Calu3 (cell line): ENCODE results near the gene NUDT14. TPM values are rescaled to one million over a fixed set of nuclear protein-coding genes. Genes with fewer than 3 reads are reported as not detected.
A peak's percentile ranks its signal among the peaks of the same experiment; 100 is the strongest.

Experiments
- BruUV-seq: library from RNA; stranded (reverse); fragments of 400-500 nt; replicated peaks from 2 replicates; lab custom pipeline; 2021; lab: Mats Ljungman, UMichigan
- CTCF ChIA-PET: fragments of 300-600 bp; sonication (Branson Sonifier 250); formaldehyde crosslinking; loops from one replicate; lab custom pipeline; 2022; ENCODE audit warnings: antibody characterized with exemption; lab: Charles Lee
- DNase-seq: peaks from one replicate; pipeline ENCODE4 v3.0.0; 2022
- H3K27ac Mint-ChIP-seq: one replicate; pipeline ENCODE4 v1.8.0; 2022; ENCODE audit warnings: mixed read lengths; ENCODE audit not compliant: unreplicated experiment
- H3K27me3 Mint-ChIP-seq: one replicate; pipeline ENCODE4 v1.8.0; 2022; ENCODE audit warnings: mixed read lengths; ENCODE audit not compliant: unreplicated experiment
- H3K36me3 Mint-ChIP-seq: one replicate; pipeline ENCODE4 v1.8.0; 2022; ENCODE audit warnings: mild to moderate bottlenecking, moderate library complexity, mixed read lengths; ENCODE audit not compliant: insufficient read depth, unreplicated experiment
- H3K4me1 Mint-ChIP-seq: one replicate; pipeline ENCODE4 v1.8.0; 2022; ENCODE audit warnings: mild to moderate bottlenecking, low read depth, mixed read lengths; ENCODE audit not compliant: unreplicated experiment
- H3K4me3 Mint-ChIP-seq: one replicate; pipeline ENCODE4 v1.8.0; 2022; ENCODE audit warnings: mild to moderate bottlenecking, low read depth, moderate library complexity, mixed read lengths; ENCODE audit not compliant: unreplicated experiment
- H3K9me3 Mint-ChIP-seq: one replicate; pipeline ENCODE4 v1.8.0; 2022; ENCODE audit warnings: low read depth, mixed read lengths; ENCODE audit not compliant: unreplicated experiment
- CTCF ChIP-seq: fragments of 200-600 bp; IDR thresholded peaks from one replicate; pipeline ENCODE4 v1.8.0; 2022; ENCODE audit warnings: antibody characterized with exemption; ENCODE audit not compliant: unreplicated experiment
- intact Hi-C: fragments of 100-400 bp; cut with micrococcal nuclease; formaldehyde crosslinking; loops from one replicate; pipeline ENCODE4 v1.10.0; 2022; ENCODE audit not compliant: unreplicated experiment
- total RNA-seq: library from RNA; stranded (reverse); gene quantifications from 2 replicates; pipeline ENCODE4 v1.2.3, GENCODE V29; 2022

The NUDT14 gene
- total RNA-seq, 1 experiment from 2014 or later: 38.0 TPM

GRCh38 chr14:105196265-105196960, 15.3 kb upstream of the NUDT14 start:
- BruUV-seq: no TSS peak
- peaks cover 20% of the 10 kb centered on the region for H3K4me1 Mint-ChIP-seq
- TF ChIP-seq CTCF: no peak
- peaks cover under 1% of the 10 kb centered on the region for H3K36me3 Mint-ChIP-seq
- DNase-seq: no peak
- no peaks in the 10 kb centered on the region for H3K9me3 Mint-ChIP-seq
- CTCF ChIA-PET: interaction anchor here (0.6 kb wide), 1 partner anchor 323 kb away, joined by 5 read pairs; no protein-coding TSS in a partner anchor
- peaks cover 63% of the 10 kb centered on the region for H3K27me3 Mint-ChIP-seq
- no peak overlapping the region for H3K4me3 Mint-ChIP-seq
- intact Hi-C loops: no loop called here
- no peak overlapping the region for H3K27ac Mint-ChIP-seq

- no peak for TF ChIP-seq CTCF
- Mint-ChIP-seq H3K9me3 (no peaks in the 10 kb centered on the region), H3K4me1 (peaks cover 20% of the 10 kb centered on the region), H3K27me3 (peaks cover 61% of the 10 kb centered on the region), H3K4me3 (no peak overlapping the region), H3K36me3 (peaks cover 4% of the 10 kb centered on the region), H3K27ac (no peak overlapping the region)
- no peak for DNase-seq
- CTCF ChIA-PET: interaction anchor here (0.6 to 1.9 kb wide), 2 partner anchors 104 to 324 kb away, joined by 5 to 8 read pairs; no protein-coding TSS in a partner anchor
- no TSS peak for BruUV-seq
- intact Hi-C loops: no loop called here
These were observed 14.6 kb upstream of the NUDT14 start for GRCh38 chr14:105195522-105196264.

- H3K4me3 Mint-ChIP-seq: no peak overlapping the region
- DNase-seq: no peak
- intact Hi-C loops: no loop called here
- H3K4me1 Mint-ChIP-seq: peaks cover 20% of the 10 kb centered on the region
- TF ChIP-seq CTCF: no peak
- no TSS peak for BruUV-seq
- no peaks in the 10 kb centered on the region for H3K9me3 Mint-ChIP-seq
- H3K36me3 Mint-ChIP-seq: peaks cover 4% of the 10 kb centered on the region
- peaks cover 57% of the 10 kb centered on the region for H3K27me3 Mint-ChIP-seq
- no peak overlapping the region for H3K27ac Mint-ChIP-seq
- CTCF ChIA-PET: interaction anchor here (1.9 kb wide), 1 partner anchor 104 kb away, joined by 8 read pairs; no protein-coding TSS in a partner anchor
These were observed 13.9 kb upstream of the NUDT14 start for GRCh38 chr14:105195051-105195450.

- CTCF ChIA-PET: interaction anchor here (0.7 to 1.9 kb wide), 2 partner anchors 49 to 103 kb away, joined by 3 to 8 read pairs; no protein-coding TSS in a partner anchor
- Mint-ChIP-seq H3K9me3 (no peaks in the 10 kb centered on the region), H3K4me3 (no peak overlapping the region), H3K4me1 (peaks cover 18% of the 10 kb centered on the region), H3K27me3 (peaks cover 57% of the 10 kb centered on the region), H3K27ac (no peak overlapping the region), H3K36me3 (peaks cover 4% of the 10 kb centered on the region)
- DNase-seq: peak; percentile 46
- no TSS peak for BruUV-seq
- intact Hi-C loops: no loop called here
- no peak for TF ChIP-seq CTCF
These were observed 13.0 kb upstream of the NUDT14 start for GRCh38 chr14:105193916-105194782.
